CD4-positive, alpha-beta T cell treated with Interferon gamma for 1 hour (primary cell): ENCODE measurements around the gene PLCG2.
"Not testable (repeated sequence)": the region's sequence is repeated elsewhere in the genome, so short reads cannot be mapped to it uniquely, and the experiment has no call there.

ENCODE experiments used
- DNase-seq: peaks from one replicate; pipeline ENCODE4 v3.0.0-alpha.2; 2020

Gene PLCG2

GRCh38 chr16:82008957-82009592 lies 230.0 kb downstream of the PLCG2 start:
- no peak for DNase-seq

- not testable (repeated sequence) for DNase-seq
Observed at GRCh38 chr16:82009789-82010188, 230.7 kb downstream of the PLCG2 start.

GRCh38 chr16:82010649-82011048 lies 231.6 kb downstream of the PLCG2 start:
- DNase-seq = no peak

GRCh38 chr16:82011199-82011641 lies 232.1 kb downstream of the PLCG2 start, which contains the start of gene SDR42E1:
TSS of gene SDR42E1 (minus strand) at chr16:82011470. CDS start at chr16:82000858, 10,612 bp downstream.
- peak; percentile 75 for DNase-seq
